AG20443 (cell line): Measurements from ENCODE around the gene SLC49A3.
A peak's percentile ranks its signal among the peaks of the same experiment; 100 is the strongest.
"Not testable (repeated sequence)": the region's sequence is repeated elsewhere in the genome, so short reads cannot be mapped to it uniquely, and the experiment has no call there.

ENCODE experiments used
- DNase-seq: peaks from one replicate; pipeline ENCODE4 v3.0.0; 2012; ENCODE audit warnings: low spot score, mixed read lengths

The SLC49A3 gene

GRCh38 chr4:703336-704197 lies 14.6 kb upstream of the SLC49A3 start:
- DNase-seq, result no peak

GRCh38 chr4:702618-703048 lies 13.7 kb upstream of the SLC49A3 start:
- no peak for DNase-seq

GRCh38 chr4:700587-701264 lies 11.8 kb upstream of the SLC49A3 start:
- no peak for DNase-seq

GRCh38 chr4:699816-700580 lies 11.0 kb upstream of the SLC49A3 start:
- no peak for DNase-seq

- not testable (repeated sequence) for DNase-seq
Measured at GRCh38 chr4:694341-694940, 5.5 kb upstream of the SLC49A3 start.

- no peak for DNase-seq
Measured at GRCh38 chr4:692771-693554, 4.0 kb upstream of the SLC49A3 start.

GRCh38 chr4:689723-690122 lies 772 bp upstream of the SLC49A3 start:
- DNase-seq, result no peak

GRCh38 chr4:687971-688853 lies 739 bp downstream of the SLC49A3 start:
- DNase-seq, result no peak

- peak; percentile 97 for DNase-seq
Measured at GRCh38 chr4:687048-687970, 1.6 kb downstream of the SLC49A3 start.

- DNase-seq, result no peak
Measured at GRCh38 chr4:686413-687040, 2.4 kb downstream of the SLC49A3 start.

GRCh38 chr4:685679-686412 lies 3.1 kb downstream of the SLC49A3 start:
- DNase-seq, result no peak

GRCh38 chr4:684623-685327 lies 4.2 kb downstream of the SLC49A3 start:
- DNase-seq, result no peak

GRCh38 chr4:683982-684622 lies 4.8 kb downstream of the SLC49A3 start:
- DNase-seq, result peak; percentile 78

- DNase-seq, result no peak
Measured at GRCh38 chr4:683247-683897, 5.6 kb downstream of the SLC49A3 start.

- no peak for DNase-seq
Measured at GRCh38 chr4:682490-683172, 6.3 kb downstream of the SLC49A3 start.
